Measurements from ENCODE around the gene RASSF1. TPM values are rescaled to one million over a fixed set of nuclear protein-coding genes. Genes with fewer than 3 reads are reported as not detected.

Gene RASSF1
- total RNA-seq, 1 donor from 2014 or later = 28.8 TPM

Other genes with a start within 250 kb of the RASSF1 start
- 44.6 and 79.4 TPM in 2 replicates for gene SEMA3F, start 185.5 kb downstream of the RASSF1 start, total RNA-seq
- not detected in 2 replicates for gene GNAT1, start 149.2 kb downstream of the RASSF1 start, total RNA-seq
- not detected in 2 replicates for gene SLC38A3, start 135.6 kb downstream of the RASSF1 start, total RNA-seq
- gene GNAI2, start 104.6 kb downstream of the RASSF1 start, total RNA-seq = 624 and 776 TPM in 2 replicates
- 0.51 and 1.4 TPM in 2 replicates for gene SEMA3B, start 71.7 kb downstream of the RASSF1 start, total RNA-seq
- not detected in 2 replicates for gene LSMEM2, start 61.7 kb downstream of the RASSF1 start, total RNA-seq
- 92.2 and 113 TPM in 2 replicates for gene IFRD2, start 48.4 kb downstream of the RASSF1 start, total RNA-seq
- 24.0 and 28.1 TPM in 2 replicates for gene HYAL3, start 41.4 kb downstream of the RASSF1 start, total RNA-seq
- 4.9 and 7.3 TPM in 2 replicates for gene NAA80, start 41.4 kb downstream of the RASSF1 start, total RNA-seq
- gene HYAL1, start 37.3 kb downstream of the RASSF1 start, total RNA-seq = 11.4 and 30.6 TPM in 2 replicates
- 600 and 601 TPM in 2 replicates for gene HYAL2, start 18.1 kb downstream of the RASSF1 start, total RNA-seq
- 19.7 and 20.8 TPM in 2 replicates for gene TUSC2, start 12.6 kb downstream of the RASSF1 start, total RNA-seq
- 0.05 TPM in 1 of 2 replicates, not detected in the other for gene ZMYND10, start 4.9 kb upstream of the RASSF1 start, total RNA-seq
- 14.0 and 16.8 TPM in 2 replicates for gene NPRL2, start 9.9 kb upstream of the RASSF1 start, total RNA-seq
- 26.2 and 30.0 TPM in 2 replicates for gene CYB561D2, start 10.0 kb upstream of the RASSF1 start, total RNA-seq
- 60.3 and 61.6 TPM in 2 replicates for gene TMEM115, start 18.7 kb upstream of the RASSF1 start, total RNA-seq
- not detected in 2 replicates for gene CACNA2D2, start 162.8 kb upstream of the RASSF1 start, total RNA-seq
- gene C3orf18, start 226.9 kb upstream of the RASSF1 start, total RNA-seq = 2.7 and 3.6 TPM in 2 replicates
- gene HEMK1, start 228.7 kb upstream of the RASSF1 start, total RNA-seq = 8.1 and 13.3 TPM in 2 replicates

All from dermis blood vessel endothelial cell (primary cell).